Muscle layer of duodenum (tissue), 2 donors: Measurements from ENCODE around the gene KRTAP9-9.

Source experiments
- H3K27ac ChIP-seq: one replicate; pipeline ENCODE4 v1.7.0; 2013; ENCODE audit warnings: mild to moderate bottlenecking, low read length
- H3K27me3 ChIP-seq: one replicate; pipeline ENCODE4 v1.7.0; 2013; ENCODE audit warnings: low read depth, mild to moderate bottlenecking, control low read depth, low read length
- H3K36me3 ChIP-seq, 2 donors: one replicate each; pipeline ENCODE4 v1.7.0; 2013; ENCODE audit warnings: low read length in 2 of 2, control low read depth in 1 of 2, mild to moderate bottlenecking in 1 of 2; ENCODE audit not compliant: insufficient read depth in 2 of 2, control insufficient read depth in 1 of 2
- H3K4me1 ChIP-seq, 2 donors: one replicate each; pipeline ENCODE4 v1.7.0; 2013; ENCODE audit warnings: low read length in 2 of 2, mild to moderate bottlenecking in 2 of 2, control low read depth in 1 of 2, moderate library complexity in 1 of 2; ENCODE audit not compliant: insufficient read depth in 2 of 2, control insufficient read depth in 1 of 2
- H3K4me3 ChIP-seq, 2 donors: one replicate each; pipeline ENCODE4 v1.7.0; 2013; ENCODE audit warnings: low read length in 2 of 2, low read depth in 1 of 2, mild to moderate bottlenecking in 1 of 2
- H3K9me3 ChIP-seq, 2 donors: one replicate each; pipeline ENCODE4 v1.7.0; 2013; ENCODE audit warnings: low read length in 2 of 2, control low read depth in 1 of 2, mild to moderate bottlenecking in 1 of 2; ENCODE audit not compliant: control insufficient read depth in 1 of 2
- donor health status: healthy.

Gene KRTAP9-9

DNA sequence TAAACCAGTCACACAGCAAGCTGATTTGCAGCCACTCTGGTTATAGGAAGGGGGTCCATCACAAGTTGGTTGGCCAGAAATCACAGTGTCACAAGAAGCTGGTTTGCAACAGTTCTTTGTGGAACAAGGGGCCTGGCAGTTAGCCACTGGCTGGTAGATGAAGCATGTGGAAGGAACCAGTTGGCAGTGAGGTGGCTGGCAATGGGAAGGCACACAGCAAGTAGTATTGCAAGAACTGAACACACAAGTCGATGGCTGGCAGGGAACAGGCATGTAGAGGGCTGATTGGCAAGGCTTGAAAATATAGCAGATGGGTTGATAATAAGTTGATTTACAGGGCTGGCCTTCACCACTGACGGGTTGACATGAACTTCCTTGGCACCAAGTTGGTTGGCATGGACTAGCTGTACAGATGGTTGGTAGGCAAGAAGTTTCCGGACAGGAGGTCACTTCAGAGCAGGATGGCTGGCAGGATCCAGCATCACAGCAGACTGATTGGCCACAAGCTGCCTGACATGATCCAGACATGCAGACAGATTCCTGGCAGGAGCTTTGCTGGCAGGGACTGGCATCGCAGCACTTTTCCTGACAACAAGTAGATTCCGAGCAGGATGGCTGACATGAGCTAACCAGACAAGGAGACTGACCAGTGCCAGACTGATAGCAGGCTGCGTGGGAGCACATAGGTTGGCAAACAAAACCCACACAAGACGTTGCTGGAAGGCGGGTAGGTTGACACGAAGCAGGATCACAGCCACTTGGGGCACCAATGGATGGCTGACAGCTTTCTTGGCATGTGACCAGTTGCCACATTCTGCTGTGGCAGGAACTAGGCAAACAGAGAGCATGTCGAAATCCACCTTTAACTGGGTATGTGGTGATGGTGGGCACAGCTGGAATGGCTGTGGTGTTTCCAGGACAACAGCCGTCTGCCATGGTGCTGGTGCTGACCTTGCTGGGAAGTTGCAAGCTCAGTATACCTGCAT lies 47.0 kb downstream of the KRTAP9-9 start, which contains the start of gene KRTAP29-1:
Gene KRTAP29-1 (minus strand): TSS at position 936 of the 986 bp plus-strand sequence. CDS start 0 bp downstream, at position 936.
- no peak within 1 kb of the TSS for H3K27ac ChIP-seq
- H3K36me3 ChIP-seq: no peaks in the 10 kb centered on the region
- H3K4me3 ChIP-seq: no peak within 1 kb of the TSS
- H3K4me1 ChIP-seq: no peaks in the 10 kb centered on the region
- H3K9me3 ChIP-seq: no peaks in the 10 kb centered on the region
- H3K27me3 ChIP-seq: no peaks in the 10 kb centered on the region

GRCh38 chr17:41302981-41303380 lies 47.8 kb downstream of the KRTAP9-9 start:
- peaks cover under 1% of the 10 kb centered on the region for H3K27me3 ChIP-seq
- no peak overlapping the region for H3K4me3 ChIP-seq
- no peaks in the 10 kb centered on the region for H3K36me3 ChIP-seq
- no peak overlapping the region for H3K27ac ChIP-seq
- H3K4me1 ChIP-seq: no peaks in the 10 kb centered on the region
- H3K9me3 ChIP-seq: no peaks in the 10 kb centered on the region

DNA sequence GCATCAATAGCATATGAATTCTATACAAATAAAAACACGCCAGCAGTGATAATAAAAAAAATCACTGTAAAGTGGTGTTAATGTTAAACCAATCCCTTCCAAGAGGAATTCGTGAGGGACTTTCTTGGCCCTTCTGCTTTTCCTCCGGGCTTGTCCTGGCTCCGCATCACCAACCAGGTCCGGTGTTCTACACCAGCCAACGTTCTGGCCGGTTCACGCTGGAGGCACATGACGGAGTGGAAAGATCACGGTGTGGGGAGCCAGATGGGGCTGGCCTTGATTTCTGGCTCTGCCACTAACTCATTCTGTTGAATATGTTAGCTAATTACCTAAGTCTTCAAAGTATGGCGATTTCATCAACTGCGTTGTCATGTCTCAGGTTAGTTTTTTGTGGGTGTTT lies 48.9 kb downstream of the KRTAP9-9 start:
- Histone ChIP-seq H3K36me3 (no peaks in the 10 kb centered on the region), H3K4me1 (no peaks in the 10 kb centered on the region), H3K27me3 (peaks cover 4% of the 10 kb centered on the region), H3K4me3 (no peak overlapping the region), H3K27ac (no peak overlapping the region), H3K9me3 (no peaks in the 10 kb centered on the region)
